ENCODE results near the gene LRIG1. TPM values are rescaled to one million over a fixed set of nuclear protein-coding genes. Genes with fewer than 3 reads are reported as not detected.

The LRIG1 gene
- total RNA-seq, 1 donor from 2014 or later = 77.1 TPM

- intact Hi-C loops (cut with DNase I) = no loop called here
- DNase-seq (ENCODE audit: low spot score) = no peak
Measured at GRCh38 chr3:66454464-66454859, 46.4 kb downstream of the LRIG1 start.

- DNase-seq (ENCODE audit: low spot score) = no peak
- intact Hi-C loops (cut with DNase I) = no loop called here
Measured at GRCh38 chr3:66453651-66454463, 47.0 kb downstream of the LRIG1 start.

- intact Hi-C loops (cut with DNase I) = no loop called here
- no peak for DNase-seq (ENCODE audit: low spot score)
Measured at GRCh38 chr3:66452303-66453011, 48.4 kb downstream of the LRIG1 start.

GRCh38 chr3:66451766-66452165, 49.1 kb downstream of the LRIG1 start:
- intact Hi-C loops (cut with DNase I) = loop anchor here (2.0 kb wide), 2 partner anchors 29 to 49 kb away; partner anchors contain the start of gene LRIG1
- DNase-seq (ENCODE audit: low spot score) = no peak

GRCh38 chr3:66450390-66451022, 50.3 kb downstream of the LRIG1 start:
- intact Hi-C loops (cut with DNase I) = loop anchor here (2.0 kb wide), 2 partner anchors 30 to 50 kb away; partner anchors contain the start of gene LRIG1
- peak; percentile 78 for DNase-seq (ENCODE audit: low spot score)

DNA sequence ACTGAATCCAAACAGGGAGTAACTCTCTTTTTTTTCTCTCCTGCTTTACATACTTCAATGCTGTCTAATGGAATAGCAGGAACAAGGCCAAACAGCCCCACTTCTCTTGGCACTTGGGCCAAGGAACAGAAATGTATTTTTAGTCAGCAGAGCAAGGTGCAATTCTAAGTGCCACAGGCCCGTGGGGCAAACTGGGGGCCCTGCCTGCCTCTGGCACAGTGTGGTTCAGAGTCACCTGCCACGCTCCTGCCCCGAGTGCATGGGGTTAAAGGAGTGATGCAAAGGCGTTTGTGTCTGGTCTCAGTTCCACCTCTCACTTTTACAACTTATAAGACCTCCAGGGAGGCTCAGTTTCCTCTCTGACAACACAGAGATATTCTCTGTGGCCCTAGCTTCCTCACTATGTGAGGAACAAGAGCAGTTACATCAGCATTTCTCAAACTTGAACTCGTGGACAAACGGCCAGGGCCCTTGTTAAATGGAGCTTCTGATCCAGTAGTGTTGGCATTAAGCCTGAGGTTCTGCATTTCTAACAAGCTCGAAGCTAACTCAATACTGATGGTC, 51.3 kb downstream of the LRIG1 start:
- intact Hi-C loops (cut with DNase I) = no loop called here
- no peak for DNase-seq (ENCODE audit: low spot score)

GRCh38 chr3:66444146-66444644, 56.6 kb downstream of the LRIG1 start:
- DNase-seq (ENCODE audit: low spot score) = no peak
- intact Hi-C loops (cut with DNase I) = loop anchor here (5.0 kb wide), 1 partner anchor 37 kb away; no protein-coding TSS in a partner anchor

- DNase-seq (ENCODE audit: low spot score) = no peak
- intact Hi-C loops (cut with DNase I) = loop anchor here (5.0 kb wide), 1 partner anchor 36 kb away; no protein-coding TSS in a partner anchor
Measured at GRCh38 chr3:66443118-66443803, 57.6 kb downstream of the LRIG1 start.

- DNase-seq (ENCODE audit: low spot score) = peak; percentile 85
- intact Hi-C loops (cut with DNase I) = loop anchor here (5.0 kb wide), 1 partner anchor 35 kb away; no protein-coding TSS in a partner anchor
Measured at GRCh38 chr3:66442254-66443117, 58.3 kb downstream of the LRIG1 start.

DNA sequence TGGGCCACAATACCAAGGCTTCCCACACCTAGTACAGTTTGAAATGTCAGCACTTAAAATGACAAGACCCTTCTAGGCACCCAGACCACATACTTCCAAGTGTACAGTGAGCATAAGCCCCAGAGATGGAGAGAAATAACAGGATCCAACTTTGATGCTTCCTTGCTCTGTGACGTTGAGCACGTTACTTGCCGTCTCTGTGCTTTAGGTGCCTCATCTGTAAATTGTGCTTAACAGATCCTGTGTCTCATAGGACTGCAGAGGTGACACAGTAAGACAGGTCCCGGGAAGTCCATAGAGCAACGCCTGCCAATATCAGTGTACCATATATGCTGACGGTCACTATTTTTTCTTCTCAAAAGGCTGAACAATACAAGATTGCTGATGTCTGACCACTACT, 59.1 kb downstream of the LRIG1 start:
- intact Hi-C loops (cut with DNase I) = loop anchor here (5.0 kb wide), 1 partner anchor 34 kb away; no protein-coding TSS in a partner anchor
- no peak for DNase-seq (ENCODE audit: low spot score)

- DNase-seq (ENCODE audit: low spot score) = no peak
- intact Hi-C loops (cut with DNase I) = loop anchor here (5.0 kb wide), 1 partner anchor 34 kb away; no protein-coding TSS in a partner anchor
Measured at GRCh38 chr3:66441129-66441528, 59.7 kb downstream of the LRIG1 start.

GRCh38 chr3:66439666-66440344, 61.0 kb downstream of the LRIG1 start:
- DNase-seq (ENCODE audit: low spot score) = no peak
- intact Hi-C loops (cut with DNase I) = loop anchor here (5.0 kb wide), 1 partner anchor 33 kb away; no protein-coding TSS in a partner anchor

DNA sequence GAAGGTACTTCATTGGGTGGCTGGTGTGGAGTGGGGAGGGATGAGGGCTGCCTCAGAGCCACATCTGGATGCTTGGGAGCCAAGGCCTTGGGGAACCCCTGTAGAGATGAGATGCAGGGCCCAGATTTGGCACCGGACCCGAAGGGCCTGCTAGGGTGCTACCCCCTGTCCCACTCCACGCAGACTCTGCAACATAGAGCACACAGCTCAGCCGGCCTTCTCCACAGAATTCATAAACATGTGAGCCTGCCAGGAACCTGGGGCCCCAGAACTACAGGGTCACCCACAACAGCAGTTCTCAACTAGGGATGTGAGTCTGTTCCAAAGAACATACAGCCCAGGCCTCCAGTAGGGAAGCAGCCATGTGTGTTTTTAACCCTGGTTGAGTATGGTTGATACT, 62.8 kb downstream of the LRIG1 start:
- intact Hi-C loops (cut with DNase I) = no loop called here
- no peak for DNase-seq (ENCODE audit: low spot score)

DNA sequence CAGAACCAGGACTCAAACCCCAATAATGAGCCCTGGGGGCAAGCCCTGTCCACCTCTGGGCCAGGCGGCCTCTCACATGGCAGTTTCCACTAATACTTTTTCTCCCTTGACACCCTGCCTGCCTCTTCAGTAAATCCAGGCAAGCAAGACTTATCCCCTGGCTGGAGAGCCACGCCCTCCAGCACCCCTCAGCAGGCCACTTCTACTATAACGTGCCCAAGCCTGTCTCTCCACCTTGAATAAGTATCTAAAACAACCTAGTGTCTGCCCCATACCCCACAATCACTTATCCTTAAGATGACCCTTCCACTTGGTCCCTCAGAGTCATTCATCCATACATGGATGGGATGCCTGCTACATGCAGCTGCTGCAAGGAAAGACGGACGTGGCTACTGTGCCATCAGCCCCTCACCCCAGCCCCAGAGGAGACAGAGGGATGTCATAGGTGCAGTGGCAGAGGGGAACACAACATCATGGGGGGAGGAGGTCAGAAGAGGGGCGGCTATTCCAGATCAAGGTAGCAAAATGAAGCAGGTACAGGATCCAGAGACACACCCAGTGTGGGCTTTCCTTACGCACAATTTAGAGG, 63.4 kb downstream of the LRIG1 start:
- DNase-seq (ENCODE audit: low spot score) = no peak
- intact Hi-C loops (cut with DNase I) = no loop called here

DNA sequence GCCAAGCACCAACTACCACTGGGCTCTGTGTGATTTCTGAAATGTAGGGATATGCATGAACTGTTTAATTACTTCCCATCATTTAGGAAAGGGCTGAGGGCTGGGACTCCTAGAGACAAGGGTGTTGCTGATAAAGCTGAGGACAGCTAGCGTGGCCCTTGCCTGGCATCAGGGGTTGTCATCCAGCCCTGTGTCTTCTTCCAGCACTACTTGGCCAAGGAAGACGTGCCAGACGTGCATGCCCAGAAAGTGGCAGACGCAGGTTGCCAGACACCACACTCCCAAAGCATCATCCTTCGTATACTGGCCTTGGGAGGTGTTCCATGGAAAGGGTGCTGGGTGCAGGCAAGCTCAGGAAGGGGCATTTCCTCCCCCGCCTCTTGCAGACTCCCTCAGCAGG, 64.8 kb downstream of the LRIG1 start:
- no peak for DNase-seq (ENCODE audit: low spot score)
- intact Hi-C loops (cut with DNase I) = no loop called here

GRCh38 chr3:66434726-66435125, 66.1 kb downstream of the LRIG1 start:
- intact Hi-C loops (cut with DNase I) = no loop called here
- no peak for DNase-seq (ENCODE audit: low spot score)

DNA sequence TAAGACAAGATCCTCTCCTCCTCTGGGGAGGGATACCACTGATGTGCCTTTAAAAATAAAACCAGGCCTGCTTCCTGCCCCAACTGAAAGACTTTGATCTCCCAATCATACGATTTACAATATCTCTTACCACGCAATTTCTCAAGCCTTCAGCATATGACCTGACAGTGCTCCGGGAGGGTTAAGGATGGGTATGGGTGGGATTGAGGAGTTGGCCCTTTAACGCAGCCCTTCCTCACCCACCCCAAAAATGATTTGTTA, 67.4 kb downstream of the LRIG1 start:
- DNase-seq (ENCODE audit: low spot score) = no peak

More for the DNA sequence above, 67.4 kb downstream of the LRIG1 start:
- intact Hi-C loops (cut with DNase I) = no loop called here
